ENCODE measurements around the gene CEP350. TPM values are rescaled to one million over a fixed set of nuclear protein-coding genes. Genes with fewer than 3 reads are reported as not detected.

The CEP350 gene
- total and polyA plus RNA-seq, 12 donors, result 4.1 to 71.4 (median 42.4) TPM

GRCh38 chr1:180135535-180135934 lies 180.9 kb downstream of the CEP350 start:
- intact Hi-C loops (cut with DNase I), result no loop called here
- Histone ChIP-seq H3K4me1 (replicated peaks in 1 of 2) (no peaks in the 10 kb centered on the region), H3K36me3 (replicated peaks in 1 of 2) (no peaks in the 10 kb centered on the region), H3K9me3 (replicated peaks in 1 of 3) (no peaks in the 10 kb centered on the region), H3K4me3 (no peak overlapping the region), H3K27ac (no peak overlapping the region), H3K27me3 (no peaks in the 10 kb centered on the region)
- no peak for TF ChIP-seq POLR2A (IDR thresholded peaks at IDR 0.05)
- TF ChIP-seq CTCF (IDR thresholded peaks at IDR 0.05), result no peak
- WGBS, 4 donors, result 38 to 52% (median 44%) methylated on average over 1 of the region's 1 CpG
- no peak for DNase-seq

- 72 to 80% (median 77%) methylated on average over 4 of the region's 4 CpGs for WGBS, 4 donors
- intact Hi-C loops (cut with DNase I), result no loop called here
- no peaks in the 10 kb centered on the region for H3K4me1 ChIP-seq (replicated peaks in 1 of 2)
- no peaks in the 10 kb centered on the region for H3K27me3 ChIP-seq
- no peak for TF ChIP-seq POLR2A (IDR thresholded peaks at IDR 0.05)
- TF ChIP-seq CTCF (IDR thresholded peaks at IDR 0.05), result no peak
- no peaks in the 10 kb centered on the region for H3K36me3 ChIP-seq (replicated peaks in 1 of 2)
- H3K27ac ChIP-seq, result no peak overlapping the region
- H3K9me3 ChIP-seq (replicated peaks in 1 of 3), result no peaks in the 10 kb centered on the region
- no peak overlapping the region for H3K4me3 ChIP-seq
- no peak for DNase-seq
Observed at GRCh38 chr1:180136331-180136967, 181.8 kb downstream of the CEP350 start.

- no peaks in the 10 kb centered on the region for H3K36me3 ChIP-seq (replicated peaks in 1 of 2)
- intact Hi-C loops (cut with DNase I), result no loop called here
- H3K27ac ChIP-seq, result no peak overlapping the region
- H3K9me3 ChIP-seq (replicated peaks in 1 of 3), result no peaks in the 10 kb centered on the region
- H3K27me3 ChIP-seq, result no peaks in the 10 kb centered on the region
- no peaks in the 10 kb centered on the region for H3K4me1 ChIP-seq (replicated peaks in 1 of 2)
- no peak for TF ChIP-seq POLR2A (IDR thresholded peaks at IDR 0.05)
- TF ChIP-seq CTCF (IDR thresholded peaks at IDR 0.05), result no peak
- H3K4me3 ChIP-seq, result no peak overlapping the region
- no peak for DNase-seq
Observed at GRCh38 chr1:180136968-180137356, 182.4 kb downstream of the CEP350 start.

- H3K4me1 ChIP-seq (replicated peaks in 1 of 2), result no peaks in the 10 kb centered on the region
- H3K36me3 ChIP-seq (replicated peaks in 1 of 2), result no peaks in the 10 kb centered on the region
- H3K27me3 ChIP-seq, result no peaks in the 10 kb centered on the region
- no peak overlapping the region for H3K27ac ChIP-seq
- DNase-seq, result no peak
- intact Hi-C loops (cut with DNase I), result no loop called here
- H3K4me3 ChIP-seq, result no peak overlapping the region
- TF ChIP-seq POLR2A (IDR thresholded peaks at IDR 0.05) (no peak), CTCF (IDR thresholded peaks at IDR 0.05) (no peak)
- H3K9me3 ChIP-seq (replicated peaks in 1 of 3), result no peaks in the 10 kb centered on the region
- 59 to 71% (median 66%) methylated on average over 2 of the region's 2 CpGs for WGBS, 4 donors
Observed at GRCh38 chr1:180137776-180138175, 183.2 kb downstream of the CEP350 start.

All from adrenal gland (tissue), 12 donors.